Ovary (tissue), 9 donors: ENCODE results near the gene PCDHGA1. TPM values are rescaled to one million over a fixed set of nuclear protein-coding genes. Genes with fewer than 3 reads are reported as not detected.
"Not testable (repeated sequence)": the region's sequence is repeated elsewhere in the genome, so short reads cannot be mapped to it uniquely, and the experiment has no call there.

ENCODE experiments used
- DNase-seq, 5 donors: peaks; one replicate each; pipeline ENCODE4 v3.0.0-alpha.2; 2019 to 2020
- H3K27ac ChIP-seq, 2 donors: fragments of 200-600 bp; one replicate each; pipeline versions ENCODE4 v1.5.1 to v1.8.0; 2019 to 2022
- H3K27me3 ChIP-seq: fragments of 200-600 bp; one replicate; pipeline ENCODE4 v1.8.0; 2022
- H3K36me3 ChIP-seq: fragments of 200-600 bp; sonication (generic); one replicate; pipeline ENCODE4 v1.5.1; 2019
- H3K4me1 ChIP-seq: one replicate; pipeline ENCODE4 v1.8.1; 2013; ENCODE audit warnings: mild to moderate bottlenecking, moderate library complexity; ENCODE audit not compliant: insufficient read depth
- H3K4me3 ChIP-seq: fragments of 200-600 bp; sonication (generic); one replicate; pipeline ENCODE4 v1.5.1; 2017
- H3K9me3 ChIP-seq, 2 donors: fragments of 200-600 bp in 1 of 2; sonication (generic) in 1 of 2; one replicate each; pipeline versions ENCODE4 v1.5.1 to v1.8.1; 2013 to 2019; ENCODE audit warnings: mild to moderate bottlenecking in 1 of 2, moderate library complexity in 1 of 2
- CTCF ChIP-seq, 3 donors: fragments of 450-650 bp in 2 of 3; fragments of 200-600 bp in 1 of 3; IDR thresholded peaks; one replicate each; pipeline versions ENCODE4 v1.5.1 to v1.8.0; 2016 to 2022; ENCODE audit warnings: antibody characterized with exemption in 3 of 3, mild to moderate bottlenecking in 1 of 3
- EP300 ChIP-seq: sonication (generic); formaldehyde crosslinking; IDR thresholded peaks from one replicate; pipeline ENCODE4 v1.6.1; 2017; ENCODE audit warnings: antibody characterized with exemption
- POLR2A ChIP-seq: fragments of 450-650 bp; IDR thresholded peaks from one replicate; pipeline ENCODE4 v1.6.1; 2017; ENCODE audit warnings: antibody characterized with exemption, mild to moderate bottlenecking, moderate library complexity
- WGBS, 3 donors: extraction: QIAGEN DNeasy Blood & Tissue Kit in 1 of 3; methylation state at CpG; one replicate each; pipeline versions ENCODE4 v1.1.5 to v1.1.7; 2013 to 2017; 5-methylcytosine and 5-hydroxymethylcytosine counted together
- intact Hi-C, 4 donors: fragments of 100-400 bp; cut with DNase I; formaldehyde crosslinking; loops; one replicate each; pipeline versions ENCODE4 v1.11.0 to v1.15.1; 2022 to 2023
- polyA plus RNA-seq, 2 donors: library from polyadenylated mRNA; stranded (reverse); fragments of 200-250 nt in 1 of 2; fragments of 350-450 nt in 1 of 2; fragmentation: Illumina TruSeq in 1 of 2; extraction: RNeasy Lipid Tissue Mini Kit (QIAGEN cat#74804) in 1 of 2; gene quantifications; one replicate each; pipeline ENCODE4 v1.2.3, GENCODE V29; 2013 to 2014
- total RNA-seq, 7 donors: library from RNA; depleted of rRNA in 2 of 7; stranded (reverse); fragments of >200 nt in 2 of 7; fragmentation: NEBNext Ultra II Directional in 3 of 7; extraction: Animal tissue kit (Norgen Biotek cat#: 25700) in 3 of 7; gene quantifications; one replicate each; pipeline versions ENCODE4 v1.1.0 to v1.2.4, GENCODE V29; 2016 to 2023
- donor health status: DM: no; HTN: no; CAD: no; lungs with moderate emphysema.
- donor health status: DM: no; HTN: no; CAD: no.
- donor health status: Bipolar disorder and iron deficiency.
- donor health status: DM: yes; HTN: yes; CAD: no.
- donor health status: DM: no; HTN: no; CAD: no.
- donor health status: DM: yes; HTN: yes; CAD: no.

The PCDHGA1 gene
- total and polyA plus RNA-seq, 9 donors, result 0.29 to 2.8 (median 0.94) TPM

- peak within 1 kb of the TSS; percentile 23 for H3K4me3 ChIP-seq
- H3K27ac ChIP-seq, result no peak within 1 kb of the TSS
- TF ChIP-seq CTCF (IDR thresholded peaks at IDR 0.05) (peak in 2 of 3 donors; percentile 20 to 28), EP300 (no peak)
- peaks cover 5 to 51% of the 10 kb centered on the region in 2 donors for H3K9me3 ChIP-seq
- intact Hi-C loops, result no loop called here
- no peaks in the 10 kb centered on the region for H3K4me1 ChIP-seq
- WGBS, 3 donors, result 11 to 16% (median 14%) methylated on average over 27 of the region's 27 CpGs
- no peak for DNase-seq
- no peaks in the 10 kb centered on the region for H3K27me3 ChIP-seq
- H3K36me3 ChIP-seq, result no peaks in the 10 kb centered on the region
Measured at GRCh38 chr5:141373673-141374317, 43.5 kb downstream of the PCDHGA1 start, which contains the start of gene PCDHGA6. Gene PCDHGA6 (plus strand): TSS chr5:141373891. CDS start chr5:141374084, 193 bp downstream.

DNA sequence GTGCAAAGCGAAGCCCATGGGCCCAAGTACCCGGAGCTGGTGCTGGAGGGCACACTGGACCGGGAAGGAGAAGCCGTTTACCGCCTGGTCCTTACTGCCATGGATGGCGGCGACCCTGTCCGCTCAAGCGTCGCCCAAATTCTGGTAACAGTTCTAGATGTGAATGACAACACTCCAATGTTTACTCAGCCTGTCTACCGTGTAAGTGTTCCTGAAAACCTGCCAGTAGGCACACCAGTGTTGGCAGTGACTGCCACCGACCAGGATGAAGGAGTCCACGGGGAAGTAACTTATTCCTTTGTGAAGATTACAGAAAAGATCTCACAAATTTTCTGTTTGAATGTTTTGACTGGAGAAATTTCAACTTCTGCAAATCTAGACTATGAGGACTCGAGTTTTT, 44.3 kb downstream of the PCDHGA1 start:
- WGBS, 3 donors, result 55 to 66% (median 58%) methylated on average over 14 of the region's 14 CpGs
- no peaks in the 10 kb centered on the region for H3K4me1 ChIP-seq
- no peak overlapping the region for H3K27ac ChIP-seq
- H3K36me3 ChIP-seq, result no peaks in the 10 kb centered on the region
- H3K27me3 ChIP-seq, result no peaks in the 10 kb centered on the region
- no peak for TF ChIP-seq EP300
- no peak for TF ChIP-seq CTCF (IDR thresholded peaks at IDR 0.05)
- no peak for TF ChIP-seq POLR2A
- H3K4me3 ChIP-seq, result peak overlapping the region; percentile 23
- peaks cover 5 to 51% of the 10 kb centered on the region in 2 donors for H3K9me3 ChIP-seq
- DNase-seq, result no peak
- intact Hi-C loops, result no loop called here

DNA sequence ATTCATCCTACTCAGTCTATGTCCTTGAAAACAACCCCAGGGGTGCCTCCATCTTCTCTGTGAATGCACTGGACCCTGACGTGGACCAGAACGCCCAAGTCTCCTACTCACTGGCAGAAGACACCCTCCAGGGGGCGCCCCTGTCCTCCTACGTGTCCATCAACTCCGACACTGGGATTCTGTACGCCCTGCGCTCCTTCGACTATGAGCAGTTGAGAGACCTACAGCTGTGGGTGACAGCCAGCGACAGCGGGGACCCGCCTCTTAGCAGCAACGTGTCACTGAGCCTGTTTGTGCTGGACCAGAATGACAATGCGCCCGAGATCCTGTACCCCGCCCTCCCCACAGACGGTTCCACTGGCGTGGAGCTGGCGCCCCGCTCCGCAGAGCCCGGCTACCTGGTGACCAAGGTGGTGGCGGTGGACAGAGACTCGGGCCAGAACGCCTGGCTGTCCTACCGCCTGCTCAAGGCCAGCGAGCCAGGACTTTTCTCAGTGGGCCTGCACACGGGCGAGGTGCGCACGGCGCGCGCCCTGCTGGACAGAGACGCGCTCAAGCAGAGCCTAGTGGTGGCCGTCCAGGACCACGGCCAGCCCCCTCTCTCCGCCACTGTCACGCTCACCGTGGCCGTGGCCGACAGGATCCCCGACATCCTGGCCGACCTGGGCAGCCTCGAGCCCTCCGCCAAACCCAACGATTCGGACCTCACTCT, 45.3 kb downstream of the PCDHGA1 start:
- H3K27ac ChIP-seq, H3K36me3 ChIP-seq, DNase-seq, H3K27me3 ChIP-seq, H3K4me1 ChIP-seq, H3K4me3 ChIP-seq, intact Hi-C loops: not testable (repeated sequence)
- 34 to 57% (median 39%) methylated on average over 15 to 42 of the region's 48 CpGs for WGBS, 3 donors
- H3K9me3 ChIP-seq, result peaks cover 5 to 43% of the 10 kb centered on the region in 2 donors

DNA sequence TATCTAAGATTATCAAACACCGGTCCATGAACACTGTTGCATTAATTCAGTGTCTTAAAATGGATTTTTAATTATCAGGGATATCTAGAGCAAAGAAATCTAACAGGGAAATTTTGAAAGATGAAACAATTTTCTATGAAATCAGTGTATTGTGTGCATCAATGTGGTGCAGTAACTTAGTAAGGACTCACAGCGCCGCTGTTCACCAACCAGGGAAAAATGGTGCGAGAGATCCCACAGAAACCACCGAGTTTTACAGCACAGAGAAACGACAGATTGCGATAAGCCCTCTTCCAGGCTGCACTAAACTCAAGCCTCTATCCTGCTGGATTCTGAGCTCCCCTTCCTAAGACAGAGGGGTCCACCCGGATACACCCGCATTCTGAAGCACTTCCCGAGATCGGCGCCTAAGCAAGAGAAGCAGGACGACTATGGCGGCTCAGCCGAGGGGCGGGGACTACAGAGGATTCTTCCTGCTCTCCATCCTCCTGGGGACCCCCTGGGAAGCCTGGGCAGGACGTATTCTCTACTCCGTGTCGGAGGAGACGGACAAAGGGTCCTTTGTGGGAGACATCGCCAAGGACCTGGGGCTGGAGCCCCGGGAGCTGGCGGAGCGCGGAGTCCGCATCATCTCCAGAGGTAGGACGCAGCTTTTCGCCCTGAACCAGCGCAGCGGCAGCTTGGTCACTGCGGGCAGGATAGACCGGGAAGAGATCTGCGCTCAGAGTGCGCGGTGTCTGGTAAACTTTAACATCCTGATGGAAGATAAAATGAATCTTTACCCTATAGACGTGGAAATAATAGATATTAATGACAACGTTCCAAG, 52.4 kb downstream of the PCDHGA1 start, which contains the start of gene PCDHGA7:
Gene PCDHGA7 (plus strand): TSS at position 274 of the 826 bp plus-strand sequence. CDS start 158 bp downstream, at position 432.
- WGBS, 3 donors, result 12 to 16% (median 14%) methylated on average over 35 to 37 of the region's 37 CpGs
- H3K4me1 ChIP-seq, result no peaks in the 10 kb centered on the region

More for the DNA sequence above, 52.4 kb downstream of the PCDHGA1 start, which contains the start of gene PCDHGA7:
- peaks cover 12 to 35% of the 10 kb centered on the region in 2 donors for H3K9me3 ChIP-seq
- H3K36me3 ChIP-seq, result no peaks in the 10 kb centered on the region
- no peak for TF ChIP-seq POLR2A
- TF ChIP-seq EP300, result no peak
- TF ChIP-seq CTCF (IDR thresholded peaks at IDR 0.05), result no peak
- no peaks in the 10 kb centered on the region for H3K27me3 ChIP-seq
- DNase-seq, result no peak
- no peak within 1 kb of the TSS for H3K27ac ChIP-seq
- no peak within 1 kb of the TSS for H3K4me3 ChIP-seq
- intact Hi-C loops, result no loop called here
